Fibroblast of skin of right quadriceps (primary cell): Measurements from ENCODE around the gene CTNND2.

Experiments
- DNase-seq: peaks from one replicate; pipeline ENCODE4 v3.0.0-alpha.2; 2013

Gene CTNND2

GRCh38 chr5:10969684-10970180, 934.5 kb downstream of the CTNND2 start:
- no peak for DNase-seq

- no peak for DNase-seq
Observed at GRCh38 chr5:10964806-10965205, 939.4 kb downstream of the CTNND2 start.

- no peak for DNase-seq
Observed at GRCh38 chr5:10958728-10959127, 945.5 kb downstream of the CTNND2 start.

GRCh38 chr5:10949856-10950630, 954.2 kb downstream of the CTNND2 start:
- DNase-seq: no peak

- no peak for DNase-seq
Observed at GRCh38 chr5:10946050-10946449, 958.2 kb downstream of the CTNND2 start.

GRCh38 chr5:10941900-10942299, 962.3 kb downstream of the CTNND2 start:
- no peak for DNase-seq

- DNase-seq: no peak
Observed at GRCh38 chr5:10936081-10936855, 968.0 kb downstream of the CTNND2 start.

- no peak for DNase-seq
Observed at GRCh38 chr5:10935536-10935935, 968.7 kb downstream of the CTNND2 start.

- DNase-seq: no peak
Observed at GRCh38 chr5:10934783-10935355, 969.4 kb downstream of the CTNND2 start.

- DNase-seq: no peak
Observed at GRCh38 chr5:10933121-10933520, 971.1 kb downstream of the CTNND2 start.

GRCh38 chr5:10932426-10932825, 971.8 kb downstream of the CTNND2 start:
- DNase-seq: no peak

GRCh38 chr5:10927608-10928007, 976.6 kb downstream of the CTNND2 start:
- DNase-seq: no peak

GRCh38 chr5:10923310-10923709, 980.9 kb downstream of the CTNND2 start:
- DNase-seq: no peak
